HL-60 (cell line): Measurements from ENCODE around the gene C20orf144.

Source experiments
- TF ChIP-seq, protein P1 (sequence below): IDR thresholded peaks from one replicate; pipeline ENCODE4 v1.5.1; 2011; ENCODE audit warnings: low read length, control low read depth, inconsistent platforms; ENCODE audit not compliant: insufficient read depth
- TF ChIP-seq, protein P2 (sequence below): IDR thresholded peaks from 2 replicates; pipeline ENCODE4 v1.6.1; 2012; ENCODE audit warnings: low read depth; ENCODE audit not compliant: insufficient replicate concordance

- TF ChIP-seq, protein P1, sequence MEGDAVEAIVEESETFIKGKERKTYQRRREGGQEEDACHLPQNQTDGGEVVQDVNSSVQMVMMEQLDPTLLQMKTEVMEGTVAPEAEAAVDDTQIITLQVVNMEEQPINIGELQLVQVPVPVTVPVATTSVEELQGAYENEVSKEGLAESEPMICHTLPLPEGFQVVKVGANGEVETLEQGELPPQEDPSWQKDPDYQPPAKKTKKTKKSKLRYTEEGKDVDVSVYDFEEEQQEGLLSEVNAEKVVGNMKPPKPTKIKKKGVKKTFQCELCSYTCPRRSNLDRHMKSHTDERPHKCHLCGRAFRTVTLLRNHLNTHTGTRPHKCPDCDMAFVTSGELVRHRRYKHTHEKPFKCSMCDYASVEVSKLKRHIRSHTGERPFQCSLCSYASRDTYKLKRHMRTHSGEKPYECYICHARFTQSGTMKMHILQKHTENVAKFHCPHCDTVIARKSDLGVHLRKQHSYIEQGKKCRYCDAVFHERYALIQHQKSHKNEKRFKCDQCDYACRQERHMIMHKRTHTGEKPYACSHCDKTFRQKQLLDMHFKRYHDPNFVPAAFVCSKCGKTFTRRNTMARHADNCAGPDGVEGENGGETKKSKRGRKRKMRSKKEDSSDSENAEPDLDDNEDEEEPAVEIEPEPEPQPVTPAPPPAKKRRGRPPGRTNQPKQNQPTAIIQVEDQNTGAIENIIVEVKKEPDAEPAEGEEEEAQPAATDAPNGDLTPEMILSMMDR, result no peak
- TF ChIP-seq, protein P2, sequence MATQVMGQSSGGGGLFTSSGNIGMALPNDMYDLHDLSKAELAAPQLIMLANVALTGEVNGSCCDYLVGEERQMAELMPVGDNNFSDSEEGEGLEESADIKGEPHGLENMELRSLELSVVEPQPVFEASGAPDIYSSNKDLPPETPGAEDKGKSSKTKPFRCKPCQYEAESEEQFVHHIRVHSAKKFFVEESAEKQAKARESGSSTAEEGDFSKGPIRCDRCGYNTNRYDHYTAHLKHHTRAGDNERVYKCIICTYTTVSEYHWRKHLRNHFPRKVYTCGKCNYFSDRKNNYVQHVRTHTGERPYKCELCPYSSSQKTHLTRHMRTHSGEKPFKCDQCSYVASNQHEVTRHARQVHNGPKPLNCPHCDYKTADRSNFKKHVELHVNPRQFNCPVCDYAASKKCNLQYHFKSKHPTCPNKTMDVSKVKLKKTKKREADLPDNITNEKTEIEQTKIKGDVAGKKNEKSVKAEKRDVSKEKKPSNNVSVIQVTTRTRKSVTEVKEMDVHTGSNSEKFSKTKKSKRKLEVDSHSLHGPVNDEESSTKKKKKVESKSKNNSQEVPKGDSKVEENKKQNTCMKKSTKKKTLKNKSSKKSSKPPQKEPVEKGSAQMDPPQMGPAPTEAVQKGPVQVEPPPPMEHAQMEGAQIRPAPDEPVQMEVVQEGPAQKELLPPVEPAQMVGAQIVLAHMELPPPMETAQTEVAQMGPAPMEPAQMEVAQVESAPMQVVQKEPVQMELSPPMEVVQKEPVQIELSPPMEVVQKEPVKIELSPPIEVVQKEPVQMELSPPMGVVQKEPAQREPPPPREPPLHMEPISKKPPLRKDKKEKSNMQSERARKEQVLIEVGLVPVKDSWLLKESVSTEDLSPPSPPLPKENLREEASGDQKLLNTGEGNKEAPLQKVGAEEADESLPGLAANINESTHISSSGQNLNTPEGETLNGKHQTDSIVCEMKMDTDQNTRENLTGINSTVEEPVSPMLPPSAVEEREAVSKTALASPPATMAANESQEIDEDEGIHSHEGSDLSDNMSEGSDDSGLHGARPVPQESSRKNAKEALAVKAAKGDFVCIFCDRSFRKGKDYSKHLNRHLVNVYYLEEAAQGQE, result no peak
These were observed 14.8 kb downstream of the C20orf144 start for GRCh38 chr20:33676652-33677645.
